Subcutaneous adipose tissue (tissue), 4 donors: ENCODE results near the gene RARA. TPM values are rescaled to one million over a fixed set of nuclear protein-coding genes. Genes with fewer than 3 reads are reported as not detected.

ENCODE experiments used
- CTCF ChIP-seq: fragments of 450-650 bp; IDR thresholded peaks from one replicate; pipeline ENCODE4 v1.5.1; 2016; ENCODE audit warnings: low read depth, mild to moderate bottlenecking, control low read depth, antibody characterized with exemption, moderate library complexity
- total RNA-seq, 4 donors: library from RNA; depleted of rRNA; stranded (reverse); fragments of >200 nt; gene quantifications; one replicate each; pipeline ENCODE4 v1.1.0, GENCODE V29; 2016

Gene RARA
- total RNA-seq, 4 donors from 2014 or later: 13.9 to 21.5 (median 17.9) TPM

DNA sequence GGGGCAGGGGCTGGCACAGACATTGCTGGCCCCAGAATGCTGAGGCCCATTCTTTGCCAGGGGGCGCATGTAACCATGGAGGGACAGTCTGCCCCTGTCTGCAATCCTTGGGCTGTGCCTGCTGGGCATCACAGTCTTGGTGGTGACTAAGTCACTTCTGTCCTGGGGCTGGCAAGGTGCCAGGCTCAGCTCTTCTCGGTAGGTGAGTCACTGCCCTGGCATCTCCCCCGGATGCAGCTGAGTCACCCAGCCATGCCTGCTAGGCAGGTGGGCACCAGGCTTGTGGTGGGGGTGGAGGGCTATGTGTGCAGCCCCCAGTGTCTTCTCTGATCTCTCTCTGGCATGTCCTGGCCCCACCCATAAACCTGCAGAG is 5.6 kb downstream of the RARA start:
- TF ChIP-seq CTCF: no peak

DNA sequence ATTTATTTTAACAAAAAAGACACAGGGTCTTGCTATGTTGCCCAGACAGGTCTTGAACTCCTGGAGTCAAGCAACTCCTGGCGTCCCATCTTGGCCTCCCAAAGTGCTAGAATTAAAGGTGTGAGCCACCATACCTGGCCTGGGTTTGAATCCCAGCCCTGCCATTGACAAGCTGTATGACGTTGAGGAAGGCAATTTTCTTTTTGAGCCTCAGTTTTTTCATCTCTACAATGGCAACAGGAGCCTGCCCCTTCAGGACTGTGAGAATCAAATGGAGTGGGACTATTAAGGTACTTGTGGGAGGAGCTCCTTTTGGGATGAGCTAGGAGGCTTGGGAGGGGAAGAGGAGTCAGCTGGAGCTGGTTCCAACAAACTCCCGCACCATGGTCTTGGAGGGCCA is 6.2 kb downstream of the RARA start:
- TF ChIP-seq CTCF: no peak

- TF ChIP-seq CTCF: no peak
Observed at GRCh38 chr17:40315678-40316570, 6.9 kb downstream of the RARA start.

DNA sequence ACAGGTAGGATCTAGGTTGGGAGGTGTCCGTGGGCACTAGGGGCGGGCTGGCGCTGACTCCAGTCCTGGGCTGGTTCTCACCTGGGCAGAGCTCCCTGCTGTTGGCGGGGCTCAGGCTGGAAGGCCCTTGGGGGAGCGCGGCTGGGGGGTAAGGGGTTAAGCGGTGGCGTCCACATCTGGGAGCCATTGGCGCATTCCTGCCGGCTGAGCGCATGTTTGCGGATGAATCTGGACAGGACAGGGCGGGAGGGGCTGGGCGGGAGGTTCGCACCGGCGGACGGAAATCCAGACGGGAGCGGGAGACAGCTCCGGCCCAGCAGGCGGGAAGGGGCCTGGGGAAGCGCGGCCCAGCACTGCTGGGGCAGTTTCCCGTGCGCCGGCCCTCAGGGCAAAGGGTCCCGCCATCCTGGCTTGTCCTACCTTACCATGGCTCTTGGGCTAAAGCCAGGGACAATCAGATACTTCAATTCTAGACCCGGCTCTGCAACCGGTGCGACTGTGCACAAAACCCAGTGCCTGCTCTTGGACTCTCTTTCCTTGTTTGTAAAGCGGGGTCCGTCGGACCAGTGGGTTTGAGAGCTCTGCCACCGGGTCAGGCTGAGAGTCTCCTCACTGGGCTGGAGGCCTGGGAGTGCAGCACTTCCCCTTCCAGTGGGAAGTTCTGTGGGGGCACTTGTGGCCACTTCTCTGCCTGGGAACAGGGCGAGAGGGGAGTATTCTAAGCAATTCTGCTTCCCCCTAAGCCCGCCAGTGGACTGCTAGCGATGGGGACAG is 7.8 kb downstream of the RARA start:
- TF ChIP-seq CTCF: no peak

DNA sequence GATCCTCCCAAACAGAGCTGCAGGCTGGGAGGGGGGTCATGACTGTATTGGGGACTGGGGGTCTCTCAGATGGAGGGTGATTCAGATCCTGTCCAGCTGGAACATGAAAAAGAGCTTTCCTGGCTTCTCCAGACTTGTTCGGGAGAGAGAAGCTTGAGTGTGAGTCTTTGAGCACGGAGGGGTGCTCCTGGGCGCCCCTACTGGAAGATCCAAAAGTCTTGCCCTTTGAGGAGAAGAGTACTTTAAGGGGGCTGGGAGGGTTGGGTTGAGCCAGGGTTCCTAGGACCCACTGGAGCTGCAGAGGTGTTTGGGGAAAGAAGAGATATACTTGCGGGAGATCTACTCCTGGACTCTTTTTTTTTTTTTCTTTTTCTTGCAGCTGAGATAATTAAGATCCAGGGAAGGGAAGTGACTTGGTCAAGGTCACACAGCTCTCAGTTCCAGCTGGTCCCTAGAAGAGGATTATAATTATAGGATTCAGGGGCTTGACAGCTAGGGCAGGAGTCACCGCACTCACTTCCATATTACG is 8.4 kb downstream of the RARA start:
- no peak for TF ChIP-seq CTCF

DNA sequence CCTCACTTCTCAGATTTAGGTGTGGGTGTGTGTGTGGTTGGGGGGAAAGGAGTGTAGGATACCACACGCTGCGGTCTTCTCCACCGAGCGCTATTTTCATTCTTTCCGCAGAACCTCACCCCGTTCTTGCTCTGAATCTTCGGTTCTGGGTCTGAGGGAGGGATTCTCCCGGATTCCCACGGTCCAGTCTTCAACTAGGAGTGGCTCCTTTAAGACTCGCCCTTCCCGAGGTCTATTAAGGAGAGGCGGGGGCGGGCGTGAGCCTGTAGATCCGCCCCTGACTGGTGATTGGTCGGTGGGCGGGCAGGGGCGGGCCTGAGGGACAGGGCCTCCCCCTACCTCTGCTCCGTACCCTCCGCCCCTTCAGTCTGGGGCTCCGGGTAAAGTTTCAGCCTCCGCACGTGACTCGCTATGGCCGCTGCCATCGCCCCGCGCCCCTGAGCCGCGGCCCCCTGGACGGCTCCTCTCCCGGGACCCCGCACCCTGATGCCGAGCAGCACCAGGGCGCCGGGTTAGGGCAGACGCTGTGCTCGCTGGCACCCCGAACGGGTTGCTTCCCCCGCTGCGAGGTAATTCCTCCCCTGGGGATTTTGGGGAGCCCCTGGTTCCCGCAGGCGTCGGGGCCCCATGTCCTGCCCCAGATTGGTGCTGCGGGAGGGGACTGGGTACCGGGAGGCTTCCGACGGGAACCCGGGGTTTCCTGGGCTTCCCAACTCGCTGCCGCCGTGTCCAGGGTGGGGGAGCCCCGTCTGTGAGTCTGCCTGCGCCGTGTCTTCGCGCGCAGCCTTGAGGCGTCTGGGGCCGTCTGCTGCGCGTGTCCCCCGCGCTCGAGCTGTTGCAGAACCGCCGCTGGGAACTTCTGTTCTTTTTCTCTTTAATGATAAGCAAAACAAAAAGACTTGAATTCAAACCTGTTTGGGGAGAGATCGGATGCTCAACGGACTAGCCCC is 9.2 kb downstream of the RARA start:
- no peak for TF ChIP-seq CTCF
